ENCODE results near the gene CCL18. TPM values are rescaled to one million over a fixed set of nuclear protein-coding genes. Genes with fewer than 3 reads are reported as not detected.
"Not testable (repeated sequence)": the region's sequence is repeated elsewhere in the genome, so short reads cannot be mapped to it uniquely, and the experiment has no call there.

The CCL18 gene
- total and polyA plus RNA-seq, 2 donors (not counting 3 experiments of a cell fraction or from before 2014, with no cell fraction given) = not detected

DNA sequence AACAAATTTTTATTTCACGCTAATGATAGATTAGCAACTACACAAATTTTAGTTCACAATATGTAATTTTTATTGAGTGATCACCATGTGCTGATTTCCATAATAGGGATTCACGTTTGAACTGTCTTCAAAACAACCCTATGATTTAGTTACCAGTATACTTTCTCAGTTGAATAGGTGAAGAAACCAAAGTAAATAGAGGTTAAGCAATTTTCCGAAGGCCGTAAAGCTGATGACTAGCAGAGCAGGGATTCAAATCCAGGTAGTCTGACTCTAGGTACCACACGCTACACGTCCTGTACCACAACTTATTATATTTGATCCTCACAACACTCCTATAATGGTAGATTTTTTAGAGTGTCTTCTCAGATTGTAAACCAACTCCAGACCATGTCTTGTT is 28.6 kb downstream of the CCL18 start:
- H3K27me3 ChIP-seq (ENCODE audit: control insufficient read depth in 2 of 2, insufficient read depth in 2 of 2, low read length in 2 of 2); H3K27ac ChIP-seq (ENCODE audit: insufficient read depth, low read depth, low read length); H2AFZ ChIP-seq (ENCODE audit: low read depth, low read length); dilution Hi-C loops (cut with MboI; ENCODE audit: extremely low pct_ligation_motif_present, low sequenced_read_pairs); POLR2A ChIA-PET; H3K9me1 ChIP-seq (replicated peaks; ENCODE audit: control insufficient read depth, extremely low read depth, insufficient read depth, low read length); H3K4me3 ChIP-seq (replicated peaks in 1 of 3; ENCODE audit: insufficient read depth in 1 of 3, low read depth in 1 of 3, low read length in 3 of 3); H3K9me3 ChIP-seq (replicated peaks; ENCODE audit: control insufficient read depth, insufficient read depth, low read length); CTCF ChIA-PET; DNase-seq (ENCODE audit: low read depth, low spot score); H3K79me2 ChIP-seq (ENCODE audit: control insufficient read depth, insufficient read depth, low read length); H3K4me2 ChIP-seq (ENCODE audit: insufficient read depth, low read length); H3K36me3 ChIP-seq (ENCODE audit: control insufficient read depth in 2 of 2, extremely low read depth in 1 of 2, insufficient read depth in 2 of 2, low read length in 2 of 2); H4K20me1 ChIP-seq (replicated peaks; ENCODE audit: control insufficient read depth, extremely low read depth, insufficient read depth, low read length); BruUV-seq (replicated peaks); FAIRE-seq; intact Hi-C loops (cut with micrococcal nuclease); H3K4me1 ChIP-seq (ENCODE audit: control insufficient read depth, extremely low read depth, insufficient read depth, low read length); H3K9ac ChIP-seq (replicated peaks; ENCODE audit: extremely low read depth, insufficient read depth, low read length): not testable (repeated sequence)

DNA sequence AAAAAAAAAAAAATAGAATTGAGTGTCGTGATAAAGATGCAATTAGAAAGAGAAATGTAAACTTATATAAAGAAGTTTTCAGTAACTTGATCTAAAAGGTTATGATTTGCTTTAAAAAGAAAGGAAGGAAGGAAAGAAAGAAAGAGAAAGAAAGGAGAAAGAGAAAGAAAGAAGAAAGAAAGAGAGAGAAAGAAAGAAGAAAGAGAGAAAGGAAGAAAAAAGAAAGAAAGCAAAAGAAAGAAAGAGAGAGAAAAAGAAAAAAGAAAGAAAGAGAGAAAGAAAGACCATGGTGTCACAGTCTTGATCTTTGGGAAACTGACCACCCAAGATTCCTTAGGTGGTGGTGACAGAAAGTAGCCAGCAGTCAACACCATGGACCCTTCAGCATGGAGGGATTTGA is 30.2 kb downstream of the CCL18 start:
- H3K4me2 ChIP-seq (ENCODE audit: insufficient read depth, low read length) = no peak overlapping the region
- dilution Hi-C loops (cut with MboI; ENCODE audit: extremely low pct_ligation_motif_present, low sequenced_read_pairs) = no loop called here
- FAIRE-seq (no peak), DNase-seq (ENCODE audit: low read depth, low spot score) (no peak)
- H3K27me3 ChIP-seq (ENCODE audit: control insufficient read depth in 2 of 2, insufficient read depth in 2 of 2, low read length in 2 of 2) = peaks cover 7% of the 10 kb centered on the region in 2 experiments
- no peaks in the 10 kb centered on the region for H3K79me2 ChIP-seq (ENCODE audit: control insufficient read depth, insufficient read depth, low read length)
- intact Hi-C loops (cut with micrococcal nuclease) = no loop called here
- H3K4me3 ChIP-seq (replicated peaks in 1 of 3; ENCODE audit: insufficient read depth in 1 of 3, low read depth in 1 of 3, low read length in 3 of 3) = no peak overlapping the region
- ChIA-PET POLR2A (no interaction called here), CTCF (no interaction called here)
- no peaks in the 10 kb centered on the region for H3K9me3 ChIP-seq (replicated peaks; ENCODE audit: control insufficient read depth, insufficient read depth, low read length)
- no peak for TF ChIP-seq EZH2 (IDR thresholded peaks at IDR 0.05; ENCODE audit: borderline replicate concordance, low read depth, low read length, severe bottlenecking)
- no peak for TF ChIP-seq FOS (IDR thresholded peaks at IDR 0.05; ENCODE audit: borderline replicate concordance, insufficient read depth, low read length)
- no peak for TF ChIP-seq GATA2 (IDR thresholded peaks at IDR 0.05; ENCODE audit: insufficient read depth, insufficient read length, low read depth, low read length)
- TF ChIP-seq, protein P1, sequence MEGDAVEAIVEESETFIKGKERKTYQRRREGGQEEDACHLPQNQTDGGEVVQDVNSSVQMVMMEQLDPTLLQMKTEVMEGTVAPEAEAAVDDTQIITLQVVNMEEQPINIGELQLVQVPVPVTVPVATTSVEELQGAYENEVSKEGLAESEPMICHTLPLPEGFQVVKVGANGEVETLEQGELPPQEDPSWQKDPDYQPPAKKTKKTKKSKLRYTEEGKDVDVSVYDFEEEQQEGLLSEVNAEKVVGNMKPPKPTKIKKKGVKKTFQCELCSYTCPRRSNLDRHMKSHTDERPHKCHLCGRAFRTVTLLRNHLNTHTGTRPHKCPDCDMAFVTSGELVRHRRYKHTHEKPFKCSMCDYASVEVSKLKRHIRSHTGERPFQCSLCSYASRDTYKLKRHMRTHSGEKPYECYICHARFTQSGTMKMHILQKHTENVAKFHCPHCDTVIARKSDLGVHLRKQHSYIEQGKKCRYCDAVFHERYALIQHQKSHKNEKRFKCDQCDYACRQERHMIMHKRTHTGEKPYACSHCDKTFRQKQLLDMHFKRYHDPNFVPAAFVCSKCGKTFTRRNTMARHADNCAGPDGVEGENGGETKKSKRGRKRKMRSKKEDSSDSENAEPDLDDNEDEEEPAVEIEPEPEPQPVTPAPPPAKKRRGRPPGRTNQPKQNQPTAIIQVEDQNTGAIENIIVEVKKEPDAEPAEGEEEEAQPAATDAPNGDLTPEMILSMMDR (IDR thresholded peaks at IDR 0.05; ENCODE audit: extremely low read depth in 1 of 2, insufficient read depth in 1 of 2, low read depth in 1 of 2, low read length in 2 of 2) = no peak
- no peak for TF ChIP-seq JUN (IDR thresholded peaks at IDR 0.05; ENCODE audit: borderline replicate concordance, insufficient read depth, insufficient read length, low read depth)
- no peak for TF ChIP-seq POLR2A (IDR thresholded peaks at IDR 0.05; ENCODE audit: low read depth, low read length)
- TF ChIP-seq MYC (IDR thresholded peaks at IDR 0.05; ENCODE audit: low read depth, low read length) = no peak
- no peak for TF ChIP-seq POLR2AphosphoS5 (IDR thresholded peaks at IDR 0.05; ENCODE audit: insufficient read depth, low read depth, low read length)
- TF ChIP-seq, protein P2, sequence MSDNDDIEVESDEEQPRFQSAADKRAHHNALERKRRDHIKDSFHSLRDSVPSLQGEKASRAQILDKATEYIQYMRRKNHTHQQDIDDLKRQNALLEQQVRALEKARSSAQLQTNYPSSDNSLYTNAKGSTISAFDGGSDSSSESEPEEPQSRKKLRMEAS (IDR thresholded peaks at IDR 0.05; ENCODE audit: insufficient read depth, insufficient read length) = no peak
- H3K9ac ChIP-seq (replicated peaks; ENCODE audit: extremely low read depth, insufficient read depth, low read length) = no peak overlapping the region
- H3K9me1 ChIP-seq (replicated peaks; ENCODE audit: control insufficient read depth, extremely low read depth, insufficient read depth, low read length) = no peaks in the 10 kb centered on the region
- no peak overlapping the region for H2AFZ ChIP-seq (ENCODE audit: low read depth, low read length)
- H3K4me1 ChIP-seq (ENCODE audit: control insufficient read depth, extremely low read depth, insufficient read depth, low read length) = no peaks in the 10 kb centered on the region
- no peaks in the 10 kb centered on the region for H4K20me1 ChIP-seq (replicated peaks; ENCODE audit: control insufficient read depth, extremely low read depth, insufficient read depth, low read length)
- H3K36me3 ChIP-seq (ENCODE audit: control insufficient read depth in 2 of 2, extremely low read depth in 1 of 2, insufficient read depth in 2 of 2, low read length in 2 of 2) = no peaks in the 10 kb centered on the region
- H3K27ac ChIP-seq (ENCODE audit: insufficient read depth, low read depth, low read length) = no peak overlapping the region
- BruUV-seq (replicated peaks) = no TSS peak
